H9 (cell line): Measurements from ENCODE around the gene NDUFB10. TPM values are rescaled to one million over a fixed set of nuclear protein-coding genes. Genes with fewer than 3 reads are reported as not detected.

ENCODE experiments used
- DNase-seq: peaks from one replicate; pipeline ENCODE4 v3.0.0-alpha.2; 2017
- H2AFZ ChIP-seq: one replicate; pipeline ENCODE4 v1.6.1; 2013; ENCODE audit warnings: mild to moderate bottlenecking, low read length, control low read depth, moderate library complexity
- H2AK5ac ChIP-seq: 2 replicates; pipeline ENCODE4 v1.6.1; 2013; ENCODE audit warnings: low read length, control low read depth, mixed read lengths; ENCODE audit not compliant: insufficient read length
- H2BK120ac ChIP-seq: one replicate; pipeline ENCODE4 v1.6.1; 2013; ENCODE audit warnings: low read depth, mild to moderate bottlenecking, low read length, control low read depth, inconsistent platforms; ENCODE audit not compliant: poor library complexity, severe bottlenecking
- H2BK12ac ChIP-seq: 2 replicates; pipeline ENCODE4 v1.6.1; 2013; ENCODE audit warnings: low read length, control low read depth, mixed read lengths, low read depth; ENCODE audit not compliant: insufficient read length
- H2BK15ac ChIP-seq: 2 replicates; pipeline ENCODE4 v1.6.1; 2013; ENCODE audit warnings: low read depth, low read length, control low read depth
- H2BK20ac ChIP-seq: one replicate; pipeline ENCODE4 v1.6.1; 2013; ENCODE audit warnings: low read depth, mild to moderate bottlenecking, low read length, control low read depth, inconsistent platforms; ENCODE audit not compliant: poor library complexity, severe bottlenecking
- H2BK5ac ChIP-seq: 2 replicates; pipeline ENCODE4 v1.6.1; 2013; ENCODE audit warnings: low read length, control low read depth, mixed read lengths; ENCODE audit not compliant: insufficient read length
- H3K14ac ChIP-seq: 2 replicates; pipeline ENCODE4 v1.6.1; 2013; ENCODE audit warnings: low read length, control low read depth; ENCODE audit not compliant: insufficient read depth
- H3K18ac ChIP-seq: 2 replicates; pipeline ENCODE4 v1.6.1; 2013; ENCODE audit warnings: low read depth, mild to moderate bottlenecking, mixed read lengths, low read length, control low read depth; ENCODE audit not compliant: insufficient read length
- H3K23ac ChIP-seq: 2 replicates; pipeline ENCODE4 v1.6.1; 2013; ENCODE audit warnings: low read length, control low read depth, mixed read lengths, low read depth; ENCODE audit not compliant: insufficient read length
- H3K23me2 ChIP-seq: 2 replicates; pipeline ENCODE4 v1.6.1; 2013; ENCODE audit warnings: low read depth, mild to moderate bottlenecking, mixed read lengths, low read length, control low read depth; ENCODE audit not compliant: insufficient read length, poor library complexity, severe bottlenecking
- H3K27ac ChIP-seq: 2 replicates; pipeline ENCODE4 v1.5.1; 2013; ENCODE audit warnings: low read length, control low read depth, mixed read lengths, low read depth; ENCODE audit not compliant: insufficient read length
- H3K27me3 ChIP-seq: 2 replicates; pipeline ENCODE4 v1.6.1; 2013; ENCODE audit warnings: low read length, control low read depth, inconsistent platforms; ENCODE audit not compliant: insufficient read depth
- H3K4ac ChIP-seq: 2 replicates; pipeline ENCODE4 v1.6.1; 2013; ENCODE audit warnings: low read depth, mild to moderate bottlenecking, control low read depth, inconsistent platforms, low read length, moderate library complexity
- H3K4me1 ChIP-seq: 2 replicates; pipeline ENCODE4 v1.6.1; 2013; ENCODE audit warnings: low read length, control low read depth, inconsistent platforms; ENCODE audit not compliant: insufficient read depth
- H3K4me2 ChIP-seq: 2 replicates; pipeline ENCODE4 v1.6.1; 2013; ENCODE audit warnings: low read length, control low read depth, mixed read lengths; ENCODE audit not compliant: insufficient read length, insufficient read depth
- H3K56ac ChIP-seq: 2 replicates; pipeline ENCODE4 v1.6.1; 2013; ENCODE audit warnings: low read depth, mild to moderate bottlenecking, mixed read lengths, low read length, control low read depth; ENCODE audit not compliant: insufficient read length
- H3K79me1 ChIP-seq: 2 replicates; pipeline ENCODE4 v1.6.1; 2013; ENCODE audit warnings: low read depth, mild to moderate bottlenecking, moderate library complexity, low read length, control low read depth, inconsistent platforms; ENCODE audit not compliant: insufficient read depth, poor library complexity, severe bottlenecking
- H3K79me2 ChIP-seq: 2 replicates; pipeline ENCODE4 v1.6.1; 2013; ENCODE audit warnings: low read length, control low read depth, inconsistent platforms; ENCODE audit not compliant: insufficient read depth
- H3K9ac ChIP-seq: 2 replicates; pipeline ENCODE4 v1.6.1; 2013; ENCODE audit warnings: low read length, control low read depth, mixed read lengths; ENCODE audit not compliant: insufficient read length; ENCODE audit errors: extremely low read depth
- H3K9me3 ChIP-seq: one replicate; pipeline ENCODE4 v1.6.1; 2013; ENCODE audit warnings: low read depth, low read length, inconsistent platforms; ENCODE audit not compliant: control insufficient read depth
- H3T11ph ChIP-seq: one replicate; pipeline ENCODE4 v1.6.1; 2013; ENCODE audit warnings: mild to moderate bottlenecking, low read length, control low read depth, inconsistent platforms
- H4K20me1 ChIP-seq: one replicate; pipeline ENCODE4 v1.6.1; 2013; ENCODE audit not compliant: control insufficient read depth, insufficient read length, insufficient read depth
- H4K5ac ChIP-seq: 2 replicates; pipeline ENCODE4 v1.6.1; 2013; ENCODE audit warnings: low read depth, mild to moderate bottlenecking, mixed read lengths, low read length, control low read depth; ENCODE audit not compliant: insufficient read length
- H4K8ac ChIP-seq: replicated peaks from 2 replicates; pipeline ENCODE4 v1.6.1; 2013; ENCODE audit warnings: low read length, control low read depth, mixed read lengths, low read depth; ENCODE audit not compliant: insufficient read length
- H4K91ac ChIP-seq: 2 replicates; pipeline ENCODE4 v1.6.1; 2013; ENCODE audit warnings: low read depth, mild to moderate bottlenecking, moderate library complexity, mixed read lengths, low read length, control low read depth; ENCODE audit not compliant: insufficient read length
- H3K27ac Mint-ChIP-seq, 3 experiments: 2 replicates in 2 of 3; 3 replicates in 1 of 3; pipeline ENCODE4 v1.8.0; 2020 to 2021; ENCODE audit warnings: mixed read lengths in 3 of 3, mild to moderate bottlenecking in 1 of 3, moderate library complexity in 1 of 3
- H3K27me3 Mint-ChIP-seq: 2 replicates; pipeline ENCODE4 v1.8.0; 2021; ENCODE audit warnings: low read depth, mild to moderate bottlenecking, moderate library complexity, mixed read lengths
- H3K36me3 Mint-ChIP-seq, 3 experiments: 2 replicates in 2 of 3; 3 replicates in 1 of 3; pipeline ENCODE4 v1.8.0; 2020 to 2021; ENCODE audit warnings: low read depth in 3 of 3, mixed read lengths in 3 of 3; ENCODE audit not compliant: insufficient read depth in 1 of 3
- H3K4me1 Mint-ChIP-seq, 2 experiments: 2 replicates each; pipeline ENCODE4 v1.8.0; 2020; ENCODE audit warnings: mixed read lengths in 2 of 2
- H3K4me3 Mint-ChIP-seq, 2 experiments: 2 replicates in 1 of 2; 3 replicates in 1 of 2; pipeline ENCODE4 v1.8.0; 2020 to 2021; ENCODE audit warnings: mild to moderate bottlenecking in 2 of 2, mixed read lengths in 2 of 2, moderate library complexity in 1 of 2
- H3K9me3 Mint-ChIP-seq, 2 experiments: 2 replicates in 1 of 2; 3 replicates in 1 of 2; pipeline ENCODE4 v1.8.0; 2020; ENCODE audit warnings: mild to moderate bottlenecking in 2 of 2, mixed read lengths in 2 of 2, moderate library complexity in 1 of 2
- CTCF ChIP-seq: fragments of 200-600 bp; sonication (generic); conservative IDR thresholded peaks from 3 replicates; pipeline ENCODE4 v1.8.0; 2021; ENCODE audit warnings: antibody characterized with exemption, mild to moderate bottlenecking
- WGBS: extraction: QIAGEN DNeasy Blood & Tissue Kit; methylation state at CpG from one replicate; pipeline ENCODE4 v1.1.7; 2013; ENCODE audit warnings: missing lambda C conversion rate, low lambda C conversion rate, mixed read lengths; ENCODE audit not compliant: insufficient read length; ENCODE audit errors: extremely low coverage; 5-methylcytosine and 5-hydroxymethylcytosine counted together
- total RNA-seq: library from RNA; stranded (reverse); gene quantifications from 2 replicates; pipeline ENCODE4 v1.2.1, GENCODE V29; 2021

NDUFB10 gene
- total RNA-seq, 1 experiment from 2014 or later = 191 TPM

- no peak overlapping the region for H2BK12ac ChIP-seq
- no peak for TF ChIP-seq CTCF
- no peak overlapping the region; the same call in 1 of the 2 replicates for H3K4ac ChIP-seq
- H3K4me1 ChIP-seq = no peaks in the 10 kb centered on the region
- H2AFZ ChIP-seq = no peak overlapping the region
- H3K9me3 ChIP-seq = no peaks in the 10 kb centered on the region
- H4K20me1 ChIP-seq = no peaks in the 10 kb centered on the region
- no peak for DNase-seq
- H3T11ph ChIP-seq = no peak overlapping the region
- H3K18ac ChIP-seq = peak overlapping the region; percentile 68
- Mint-ChIP-seq H3K4me3 (peak overlapping the region; percentile 95 to 97), H3K9me3 (peaks cover 0 to 3% of the 10 kb centered on the region in 2 experiments; a peak in 3 of 5 replicates), H3K27ac (peak overlapping the region; percentile 87 to 97 (median 88); a peak in 6 of 7 replicates), H3K27me3 (peaks cover 3% of the 10 kb centered on the region), H3K4me1 (peaks cover 27 to 40% of the 10 kb centered on the region in 2 experiments), H3K36me3 (peaks cover 27 to 39% (median 33%) of the 10 kb centered on the region in 3 experiments)
- no peak overlapping the region for H2AK5ac ChIP-seq
- no peak overlapping the region for H2BK120ac ChIP-seq
- no peak overlapping the region for H3K27ac ChIP-seq
- peaks cover 18% of the 10 kb centered on the region for H3K79me2 ChIP-seq
- H3K23me2 ChIP-seq = peaks cover 16% of the 10 kb centered on the region
- H3K56ac ChIP-seq = no peak overlapping the region
- peak overlapping the region; percentile 88 for H3K9ac ChIP-seq
- no CpG with 5 or more reads among the region's 24 CpGs for WGBS
- no peak overlapping the region for H4K8ac ChIP-seq
- no peak overlapping the region for H2BK20ac ChIP-seq
- H3K79me1 ChIP-seq = no peaks in the 10 kb centered on the region
- H3K4me2 ChIP-seq = peak overlapping the region; percentile 97
- H4K5ac ChIP-seq = no peak overlapping the region
- H2BK5ac ChIP-seq = no peak overlapping the region
- no peak overlapping the region for H2BK15ac ChIP-seq
- peak overlapping the region; percentile 66 for H4K91ac ChIP-seq
- no peak overlapping the region for H3K23ac ChIP-seq
- peak overlapping the region; percentile 72 for H3K14ac ChIP-seq
- no peaks in the 10 kb centered on the region for H3K27me3 ChIP-seq
These were observed 6.2 kb downstream of the NDUFB10 start for GRCh38 chr16:1965396-1966001.
